ENCODE results near the gene RXRA. TPM values are rescaled to one million over a fixed set of nuclear protein-coding genes. Genes with fewer than 3 reads are reported as not detected.

Gene RXRA
- total RNA-seq, 6 donors from 2014 or later, result 43.8 to 92.7 (median 74.1) TPM

DNA sequence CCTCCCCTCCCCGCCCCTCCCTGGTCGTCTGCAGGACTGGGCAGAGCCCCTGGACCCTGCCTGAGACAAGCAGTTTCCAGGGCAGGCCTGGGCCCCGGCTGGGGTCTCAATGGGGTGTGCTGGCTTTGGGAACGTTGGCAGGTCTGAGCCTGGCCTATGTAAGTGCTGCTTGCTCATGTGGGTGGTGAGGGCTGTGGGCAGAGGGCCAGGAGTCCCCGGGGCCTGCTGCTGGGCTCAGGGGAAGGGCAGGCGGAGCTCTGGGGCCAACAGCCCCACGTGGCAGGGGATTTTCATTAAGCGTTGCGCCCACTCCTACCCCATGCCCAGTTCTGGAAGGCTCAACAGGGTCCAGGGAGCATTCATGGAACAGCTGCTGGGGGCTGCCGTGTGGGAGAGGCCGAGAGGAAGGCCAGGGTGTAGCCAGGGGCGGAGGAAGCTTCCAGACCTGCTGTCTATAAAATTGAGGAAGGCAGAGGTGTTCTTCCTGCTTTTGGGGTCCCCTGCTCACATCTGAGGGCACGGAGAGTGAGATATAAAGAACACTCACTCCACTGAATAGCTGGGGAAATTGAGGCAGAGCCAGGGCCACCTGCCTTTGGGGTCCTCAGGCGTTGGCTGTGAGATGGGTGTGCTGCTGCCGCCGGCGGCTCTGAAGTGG lies 32.5 kb downstream of the RXRA start:
- DNase-seq (peak in 1 of 2 donors; percentile 67), ATAC-seq (ENCODE audit: low FRiP score in 2 of 2) (no peak)
- H3K27ac ChIP-seq, result peak overlapping the region in 3 of 4 donors; percentile 13 to 78 (median 69)
- 56 to 76% methylated on average over 6 to 17 of the region's 17 CpGs for WGBS, 2 donors
- H3K27me3 ChIP-seq, result no peaks in the 10 kb centered on the region
- TF ChIP-seq, protein P1, sequence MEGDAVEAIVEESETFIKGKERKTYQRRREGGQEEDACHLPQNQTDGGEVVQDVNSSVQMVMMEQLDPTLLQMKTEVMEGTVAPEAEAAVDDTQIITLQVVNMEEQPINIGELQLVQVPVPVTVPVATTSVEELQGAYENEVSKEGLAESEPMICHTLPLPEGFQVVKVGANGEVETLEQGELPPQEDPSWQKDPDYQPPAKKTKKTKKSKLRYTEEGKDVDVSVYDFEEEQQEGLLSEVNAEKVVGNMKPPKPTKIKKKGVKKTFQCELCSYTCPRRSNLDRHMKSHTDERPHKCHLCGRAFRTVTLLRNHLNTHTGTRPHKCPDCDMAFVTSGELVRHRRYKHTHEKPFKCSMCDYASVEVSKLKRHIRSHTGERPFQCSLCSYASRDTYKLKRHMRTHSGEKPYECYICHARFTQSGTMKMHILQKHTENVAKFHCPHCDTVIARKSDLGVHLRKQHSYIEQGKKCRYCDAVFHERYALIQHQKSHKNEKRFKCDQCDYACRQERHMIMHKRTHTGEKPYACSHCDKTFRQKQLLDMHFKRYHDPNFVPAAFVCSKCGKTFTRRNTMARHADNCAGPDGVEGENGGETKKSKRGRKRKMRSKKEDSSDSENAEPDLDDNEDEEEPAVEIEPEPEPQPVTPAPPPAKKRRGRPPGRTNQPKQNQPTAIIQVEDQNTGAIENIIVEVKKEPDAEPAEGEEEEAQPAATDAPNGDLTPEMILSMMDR (IDR thresholded peaks at IDR 0.05), result no peak
- TF ChIP-seq EP300 (IDR thresholded peaks at IDR 0.05) (no peak), POLR2A (IDR thresholded peaks at IDR 0.05) (no peak), POLR2AphosphoS5 (IDR thresholded peaks at IDR 0.05) (no peak)
- H3K36me3 ChIP-seq, result no peaks in the 10 kb centered on the region
- H3K4me3 ChIP-seq, result no peak overlapping the region
- H3K4me1 ChIP-seq, result peaks cover 67 to 87% (median 73%) of the 10 kb centered on the region in 4 donors
- H3K9me3 ChIP-seq, result no peaks in the 10 kb centered on the region

DNA sequence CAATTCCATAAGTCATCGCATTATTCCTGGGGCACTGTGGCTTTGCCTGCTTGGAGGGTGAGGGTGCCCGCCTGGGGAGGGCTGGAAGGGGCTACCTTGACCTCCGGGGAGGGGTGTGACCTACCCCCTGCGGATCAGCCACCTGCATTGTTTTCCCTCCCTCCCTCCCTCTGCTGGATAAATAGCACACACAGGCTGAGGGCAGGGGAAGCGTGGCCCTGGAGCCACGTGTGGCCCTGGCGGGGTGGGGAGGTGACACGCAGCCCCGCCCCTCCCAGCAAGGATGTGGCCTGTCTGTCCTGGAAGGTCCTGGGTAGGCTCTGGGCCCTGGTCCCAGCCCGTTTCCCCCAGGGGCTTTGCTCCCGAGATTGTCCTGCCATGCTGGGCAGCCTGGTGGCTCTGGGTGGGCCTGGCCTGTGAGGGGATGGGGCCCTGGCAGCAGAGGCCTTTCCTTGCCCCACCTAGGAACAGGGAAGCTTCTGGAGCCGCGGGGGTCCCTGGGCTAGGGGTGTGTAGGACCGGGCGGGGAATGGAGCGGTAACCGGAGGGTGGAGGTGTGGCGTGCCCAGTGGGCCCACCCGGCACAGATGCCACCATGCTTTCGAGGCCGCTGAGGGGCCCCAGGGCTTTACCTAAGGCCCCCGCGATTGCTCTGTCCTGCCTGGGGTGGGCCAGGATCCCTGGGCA lies 33.4 kb downstream of the RXRA start:
- TF ChIP-seq EP300 (IDR thresholded peaks at IDR 0.05) (no peak), POLR2AphosphoS5 (IDR thresholded peaks at IDR 0.05) (no peak), POLR2A (IDR thresholded peaks at IDR 0.05) (no peak)
- TF ChIP-seq, protein P1 (IDR thresholded peaks at IDR 0.05), result no peak
- no peak for DNase-seq
- no peaks in the 10 kb centered on the region for H3K27me3 ChIP-seq
- H3K36me3 ChIP-seq, result no peaks in the 10 kb centered on the region
- peaks cover 70 to 90% (median 72%) of the 10 kb centered on the region in 4 donors for H3K4me1 ChIP-seq
- H3K27ac ChIP-seq, result peak overlapping the region in 3 of 4 donors; percentile 18 to 78 (median 32)
- ATAC-seq (ENCODE audit: low FRiP score in 2 of 2), result no peak
- H3K9me3 ChIP-seq, result no peaks in the 10 kb centered on the region
- H3K4me3 ChIP-seq, result no peak overlapping the region
- 73 to 79% methylated on average over 3 to 21 of the region's 23 CpGs for WGBS, 2 donors

DNA sequence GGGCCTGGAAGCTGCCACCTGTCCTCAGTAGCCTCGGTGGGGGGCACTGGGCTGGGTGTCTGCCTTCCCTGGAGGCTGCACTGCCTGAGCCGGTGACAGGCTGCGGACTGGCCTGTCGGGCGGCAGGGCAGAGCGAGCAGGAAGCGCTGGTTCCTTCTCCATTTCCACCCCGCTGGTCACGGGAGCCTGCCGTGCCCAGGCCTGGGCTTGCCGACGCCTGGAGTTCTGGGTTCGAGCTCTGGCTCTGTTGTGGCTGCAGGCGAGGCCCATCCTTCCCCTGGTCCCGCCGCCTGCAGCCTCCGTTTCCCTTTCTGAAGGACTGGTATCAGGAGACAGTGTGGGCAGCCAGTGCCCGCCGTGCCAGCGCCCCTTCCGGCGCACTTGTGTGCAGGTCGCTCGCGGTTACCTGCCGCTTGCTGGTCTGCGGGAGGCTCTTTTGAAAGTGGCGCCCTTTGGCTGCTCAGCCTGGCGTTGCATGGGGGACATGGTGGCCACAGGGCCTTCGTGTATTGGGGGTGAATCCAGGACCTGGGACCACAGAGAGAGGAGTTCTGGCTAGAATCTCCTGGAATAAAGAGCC lies 34.0 kb downstream of the RXRA start:
- no peak for TF ChIP-seq POLR2A (IDR thresholded peaks at IDR 0.05)
- no peak for TF ChIP-seq EP300 (IDR thresholded peaks at IDR 0.05)
- TF ChIP-seq POLR2AphosphoS5 (IDR thresholded peaks at IDR 0.05), result no peak
- TF ChIP-seq, protein P1 (IDR thresholded peaks at IDR 0.05), result no peak
- H3K36me3 ChIP-seq, result no peaks in the 10 kb centered on the region
- peak overlapping the region in 3 of 4 donors; percentile 18 to 58 (median 32) for H3K27ac ChIP-seq
- H3K4me3 ChIP-seq, result no peak overlapping the region
- DNase-seq, result no peak
- peaks cover 69 to 90% (median 72%) of the 10 kb centered on the region in 4 donors for H3K4me1 ChIP-seq
- 71 to 85% methylated on average over 21 to 30 of the region's 30 CpGs for WGBS, 2 donors
- H3K9me3 ChIP-seq, result no peaks in the 10 kb centered on the region
- H3K27me3 ChIP-seq, result no peaks in the 10 kb centered on the region
- ATAC-seq (ENCODE audit: low FRiP score in 2 of 2), result peak in 1 of 2 donors; percentile 31

DNA sequence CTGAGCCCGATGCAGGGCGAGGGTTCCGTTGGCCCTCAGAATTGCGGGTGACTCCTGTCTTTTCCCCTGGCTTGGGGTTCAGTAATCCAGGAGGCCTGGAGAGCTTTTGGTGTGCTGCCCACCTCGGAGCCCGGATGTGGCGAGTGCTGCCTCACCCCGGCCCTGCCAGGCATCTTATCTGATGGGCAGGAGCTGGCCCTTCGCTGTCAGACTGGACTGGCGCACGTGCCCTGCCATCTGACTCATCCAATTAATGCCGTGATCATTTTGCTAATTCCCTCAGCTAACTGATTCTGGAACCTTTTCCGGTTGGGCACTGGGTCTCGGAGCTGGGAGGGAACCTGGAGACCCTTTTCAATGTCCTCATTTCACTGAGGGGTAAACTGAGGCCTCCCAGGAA lies 34.6 kb downstream of the RXRA start:
- no peak for DNase-seq
- Histone ChIP-seq H3K4me1 (peaks cover 69 to 90% (median 72%) of the 10 kb centered on the region in 4 donors), H3K4me3 (no peak overlapping the region), H3K9me3 (no peaks in the 10 kb centered on the region), H3K27ac (peak overlapping the region in 2 of 4 donors; percentile 32 to 58), H3K27me3 (no peaks in the 10 kb centered on the region), H3K36me3 (no peaks in the 10 kb centered on the region)
- no peak for ATAC-seq (ENCODE audit: low FRiP score in 2 of 2)
- WGBS, 2 donors, result 60 to 87% methylated on average over 3 to 14 of the region's 14 CpGs
- TF ChIP-seq POLR2A (IDR thresholded peaks at IDR 0.05), result no peak
- TF ChIP-seq, protein P1 (IDR thresholded peaks at IDR 0.05), result no peak
- no peak for TF ChIP-seq EP300 (IDR thresholded peaks at IDR 0.05)
- no peak for TF ChIP-seq POLR2AphosphoS5 (IDR thresholded peaks at IDR 0.05)

Measured in upper lobe of left lung (tissue), 6 donors.